NCI-H1092 treated with DMSO at 0.1 percent for 48 hours (cell line): ENCODE data around the gene PAF1.

Source experiments
- DNase-seq: peaks from one replicate; lab custom pipeline; 2025; lab: John Stamatoyannopoulos, UW

PAF1 gene

DNA sequence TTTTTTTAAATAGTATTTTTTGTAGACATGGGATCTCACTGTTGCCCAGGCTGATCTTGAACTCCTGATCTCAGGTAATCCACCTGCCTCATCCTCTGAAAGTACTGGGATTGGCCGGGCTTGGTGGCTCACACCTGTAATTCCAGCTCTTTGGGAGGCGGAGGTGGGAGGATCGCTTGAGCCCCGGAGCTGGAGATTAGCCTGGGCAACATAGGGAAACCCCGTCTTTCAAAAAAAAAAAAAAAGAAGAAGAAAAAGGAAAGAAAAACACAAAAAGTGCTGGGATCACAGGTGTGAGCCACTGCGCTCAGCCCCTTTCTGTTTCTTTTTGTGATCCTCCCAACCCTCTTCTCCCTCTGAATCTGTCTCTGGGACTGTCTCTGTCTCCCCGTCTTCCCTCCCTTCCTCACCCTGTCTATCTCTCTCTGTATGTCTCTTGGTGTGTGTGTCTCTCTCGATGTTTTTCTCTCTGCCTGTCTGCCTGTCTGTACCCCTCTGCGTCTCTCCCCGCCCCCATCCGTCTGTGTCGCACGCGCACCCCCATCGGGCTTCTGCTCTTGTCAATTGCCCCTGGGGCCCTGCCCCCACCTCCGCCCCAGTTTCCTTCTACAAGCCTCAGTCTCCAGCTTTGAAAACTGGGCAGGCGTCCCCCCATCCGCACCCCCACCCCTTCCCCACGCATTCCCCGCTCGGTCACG lies 15.2 kb upstream of the PAF1 start:
- DNase-seq: no peak

- DNase-seq: no peak
Measured at GRCh38 chr19:39405261-39405957, 14.5 kb upstream of the PAF1 start.

DNA sequence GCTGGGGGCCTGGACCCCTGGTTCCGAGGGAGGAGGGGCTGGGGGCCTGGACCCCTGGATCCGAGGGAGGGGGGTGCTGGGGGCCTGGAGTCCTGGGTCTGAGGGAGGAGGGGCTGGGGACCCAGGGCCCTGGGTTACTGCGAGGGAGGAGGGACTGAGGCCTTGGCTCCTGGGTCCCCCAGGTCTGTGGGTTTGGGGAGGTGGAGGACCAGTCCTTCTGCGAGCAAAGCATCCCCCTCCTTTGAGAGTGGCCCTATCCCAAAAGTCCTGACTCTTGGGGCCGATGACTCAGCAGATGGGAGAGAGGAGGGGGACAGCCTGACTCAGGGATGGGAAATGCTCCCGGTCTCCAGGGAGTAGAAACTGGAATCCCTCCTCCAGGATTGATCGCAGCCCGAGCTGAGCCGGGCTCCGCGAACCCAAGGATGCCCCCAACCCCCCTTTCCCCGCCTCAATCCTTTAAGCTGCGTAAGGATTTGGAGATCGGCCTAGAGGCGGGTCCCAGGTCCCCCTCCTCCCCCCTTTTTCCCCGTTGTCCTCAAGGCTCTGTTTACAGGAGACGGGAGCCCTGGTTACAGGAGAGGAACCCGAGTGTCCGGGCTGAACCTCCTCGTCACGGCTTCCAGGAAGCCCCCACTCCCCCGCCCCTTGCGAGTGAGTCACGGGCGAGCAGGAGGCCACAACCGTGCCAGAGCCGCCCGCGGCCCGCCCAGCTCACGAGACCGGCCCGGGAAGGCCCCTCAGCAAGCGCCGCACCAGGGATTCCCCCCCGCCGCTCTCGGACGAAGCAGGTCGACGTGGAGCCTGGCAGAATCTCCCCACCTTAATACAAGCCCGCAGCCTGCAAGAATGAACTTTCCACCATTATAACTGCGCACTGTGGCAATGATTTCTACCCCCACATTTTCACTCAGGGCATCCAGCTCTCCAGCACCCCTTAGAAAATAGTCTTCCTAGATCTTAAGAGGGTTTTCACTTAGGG lies 12.7 kb upstream of the PAF1 start:
- DNase-seq: peak; percentile 2

- peak; percentile 7 for DNase-seq
Measured at GRCh38 chr19:39402346-39403300, 11.7 kb upstream of the PAF1 start.

DNA sequence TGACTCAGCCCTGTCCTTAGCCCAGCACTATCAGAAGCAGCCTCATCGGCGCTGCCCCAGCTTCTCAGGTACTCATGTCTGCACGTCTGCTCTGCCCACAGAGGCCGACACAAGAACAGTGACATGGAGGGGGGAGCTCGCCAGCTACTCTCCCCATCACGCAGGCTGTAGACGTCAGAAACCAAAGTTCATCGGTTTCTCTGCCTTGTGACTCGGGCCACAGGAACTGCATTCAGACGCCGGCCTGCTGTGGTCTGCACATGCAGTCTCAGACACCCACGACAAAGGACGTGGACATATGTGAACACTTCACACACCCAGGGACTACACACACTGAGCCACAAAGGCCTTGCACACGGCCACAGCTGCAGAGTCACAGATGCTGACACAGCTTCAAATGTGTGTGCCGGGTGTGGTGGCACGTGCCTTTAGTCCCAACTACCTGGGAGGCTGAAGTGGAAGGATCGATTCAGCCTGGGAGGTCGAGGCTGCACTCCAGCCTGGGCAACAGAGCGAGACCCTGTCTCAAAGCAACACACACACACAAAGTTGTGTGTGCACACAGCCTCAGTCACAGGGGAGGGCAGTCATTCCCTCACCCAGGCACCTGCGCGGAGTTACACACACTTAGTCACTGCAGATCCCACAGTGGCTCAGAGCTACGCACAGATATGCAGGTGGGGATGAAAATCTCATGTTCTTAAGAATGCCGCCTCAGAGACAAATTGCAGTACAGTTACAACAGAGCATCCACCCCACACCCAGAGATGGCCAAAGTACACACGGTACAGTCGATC lies 10.8 kb upstream of the PAF1 start:
- DNase-seq: no peak

GRCh38 chr19:39401070-39401548 lies 10.2 kb upstream of the PAF1 start:
- DNase-seq: no peak

DNA sequence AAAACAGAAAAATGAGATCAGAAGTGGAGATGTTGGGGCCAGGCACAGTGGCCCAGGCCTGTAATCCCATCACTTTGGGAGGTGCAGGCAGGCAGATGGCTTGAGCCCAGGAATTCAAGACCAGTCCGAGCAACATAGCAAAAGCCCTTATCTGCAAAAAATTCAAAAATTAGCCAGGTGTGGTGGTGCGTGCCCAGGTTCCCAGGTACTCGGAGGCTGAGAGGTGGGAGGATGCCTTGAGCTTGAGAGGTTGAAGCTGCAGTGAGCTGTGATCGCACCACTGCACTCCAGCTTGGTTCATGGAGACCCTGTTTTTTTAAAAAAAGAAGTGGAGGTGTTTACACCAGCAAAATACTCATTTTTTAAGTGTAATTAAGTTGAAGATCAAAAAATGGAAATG lies 9.2 kb upstream of the PAF1 start:
- no peak for DNase-seq

GRCh38 chr19:39399668-39400050 lies 8.8 kb upstream of the PAF1 start:
- DNase-seq: no peak

DNA sequence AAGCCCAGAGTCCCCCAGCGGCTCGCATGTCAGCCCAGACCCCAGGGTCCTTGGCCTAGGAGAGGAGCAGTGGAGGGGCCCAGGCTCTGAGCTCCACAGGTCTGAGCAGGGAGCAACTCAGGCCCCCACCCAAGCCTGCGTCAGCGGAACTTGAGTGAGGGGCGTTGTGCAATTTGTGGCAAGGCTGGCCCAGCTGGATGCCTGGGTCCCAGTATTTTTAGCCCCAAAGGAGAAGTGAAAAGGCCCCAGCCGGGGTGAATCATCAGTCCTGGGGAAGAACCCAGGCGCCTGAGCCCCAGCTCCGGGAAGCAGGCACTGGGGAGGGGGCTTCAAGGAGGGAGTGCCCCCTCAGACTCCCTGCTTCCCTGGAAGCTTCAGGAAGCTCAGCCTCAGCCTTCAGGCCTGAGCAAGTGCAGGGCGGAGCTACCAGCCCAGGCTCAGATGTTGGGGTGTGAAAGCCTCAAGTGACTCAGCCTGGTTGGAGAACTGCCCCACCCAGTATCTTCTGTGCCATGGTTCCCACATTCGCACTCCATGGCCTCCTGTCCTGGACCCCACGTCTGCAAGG lies 7.5 kb upstream of the PAF1 start:
- no peak for DNase-seq

DNA sequence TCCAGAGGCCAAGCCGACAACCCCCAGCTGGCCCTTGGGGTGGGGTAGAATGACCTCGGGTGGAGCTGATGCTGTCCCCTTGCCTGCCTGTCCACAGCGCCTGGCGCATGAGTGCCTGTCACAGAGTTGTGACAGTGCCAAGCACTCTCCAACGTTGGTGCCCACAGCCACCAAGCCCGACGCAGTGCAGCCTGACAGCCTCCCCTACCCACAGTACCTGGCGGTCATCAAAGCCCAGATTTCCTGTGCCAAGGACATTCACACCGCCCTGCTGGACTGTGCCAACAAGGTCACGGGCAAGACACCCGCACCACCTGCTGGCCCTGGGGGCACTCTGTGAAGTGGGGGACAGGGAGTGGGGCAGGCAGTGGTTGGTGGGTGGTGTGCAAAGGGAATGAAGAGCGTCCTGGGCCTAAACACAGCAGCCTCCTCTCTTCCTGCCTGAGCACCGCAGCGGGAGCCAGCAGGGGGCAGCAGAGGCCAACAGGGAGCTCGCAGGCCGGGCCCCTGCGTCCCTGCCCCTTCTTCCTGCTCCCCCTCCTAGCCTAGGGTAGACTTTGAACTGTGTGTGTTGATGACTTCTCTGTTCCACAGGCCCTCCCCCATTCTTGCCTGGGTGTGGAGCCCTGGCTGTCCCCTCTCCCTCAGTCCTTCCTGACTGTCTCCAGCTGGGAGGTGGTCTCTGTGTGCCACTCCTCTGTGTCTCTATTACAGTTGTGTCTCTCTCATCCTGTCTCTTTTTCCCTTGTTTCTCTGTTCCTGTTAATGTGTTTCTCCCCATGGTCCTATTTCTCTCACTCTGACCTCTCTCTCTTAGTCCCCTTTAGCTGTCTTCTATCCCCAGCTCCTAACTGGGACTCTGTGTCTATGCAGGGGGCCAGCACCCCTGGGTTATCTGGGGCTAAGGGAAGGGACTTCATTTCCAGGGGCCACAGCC lies 6.7 kb upstream of the PAF1 start:
- peak; percentile 4 for DNase-seq

DNA sequence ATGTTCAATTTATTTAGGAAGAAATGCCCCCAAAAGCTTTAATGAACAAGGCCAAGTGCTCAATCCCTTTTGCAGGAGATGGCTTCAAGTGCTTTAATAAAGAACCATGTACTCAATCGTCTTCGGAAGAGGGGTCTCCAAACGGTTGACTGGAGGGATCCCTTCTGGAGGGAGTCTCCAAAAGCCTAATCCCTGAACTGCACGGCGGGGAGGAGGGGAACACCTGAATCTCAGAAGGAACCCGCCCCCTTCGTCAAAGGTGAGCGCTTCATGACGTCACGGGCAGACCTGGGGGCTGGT lies 505 bp downstream of the PAF1 start:
- DNase-seq: no peak

DNA sequence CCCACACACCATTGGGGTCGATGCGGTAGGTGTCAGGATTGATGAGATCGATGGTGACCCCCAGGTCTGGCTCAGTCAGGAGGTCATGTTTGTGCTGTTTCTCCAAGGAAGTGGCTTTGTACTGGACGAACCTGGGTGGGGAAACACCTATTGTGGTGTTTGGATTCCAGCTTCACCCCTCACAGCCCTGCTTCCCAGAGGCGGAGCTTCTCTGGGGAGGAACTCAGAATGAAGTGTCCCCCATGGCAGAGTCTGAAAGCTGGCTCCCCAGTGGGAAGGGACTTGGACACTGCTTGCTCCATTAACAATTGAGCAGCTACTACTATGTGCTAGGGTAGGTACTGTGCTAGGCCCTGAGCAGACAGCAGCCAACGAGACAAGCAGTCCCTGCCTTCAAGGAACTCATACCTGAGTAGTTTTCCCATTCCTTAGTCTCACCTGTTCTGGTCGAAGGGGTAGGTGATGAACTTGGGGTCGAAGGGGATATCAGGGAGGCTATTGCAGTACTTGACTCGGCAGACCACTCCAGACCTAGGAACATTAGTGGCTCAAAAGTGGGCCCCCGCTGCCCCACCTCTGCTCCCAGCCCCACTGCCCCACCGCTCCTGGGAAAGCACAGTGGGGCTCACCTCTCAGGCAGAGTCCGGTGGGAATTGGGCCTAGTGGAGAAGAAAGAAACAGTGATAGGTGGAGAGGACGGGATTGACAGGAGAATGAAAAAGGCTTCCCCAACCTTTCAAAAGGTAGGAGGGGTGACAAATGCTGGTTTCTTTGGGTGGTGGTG lies 1.1 kb downstream of the PAF1 start:
- no peak for DNase-seq

GRCh38 chr19:39388657-39389056 lies 2.2 kb downstream of the PAF1 start:
- no peak for DNase-seq

DNA sequence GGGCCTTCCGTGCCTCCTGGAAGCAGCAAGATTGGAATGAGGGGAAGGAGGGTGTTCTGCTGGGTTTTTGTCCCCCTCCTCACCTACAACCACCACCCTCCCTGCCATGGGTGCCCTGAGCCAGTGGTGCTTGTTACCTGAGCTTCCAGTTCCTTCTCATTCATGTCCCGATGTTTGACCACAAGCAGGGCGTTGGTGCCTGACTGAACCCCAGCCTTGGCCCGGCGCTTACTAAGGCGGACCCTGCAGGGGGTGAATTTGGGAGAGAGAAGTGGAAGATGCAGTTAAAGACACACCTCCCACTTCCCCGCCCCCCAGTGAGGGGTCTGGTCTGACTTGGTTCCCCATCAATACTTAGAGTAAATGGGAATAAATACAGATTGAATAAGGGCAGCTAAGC lies 4.3 kb downstream of the PAF1 start:
- no peak for DNase-seq

- DNase-seq: no peak
Measured at GRCh38 chr19:39385629-39386411, 5.1 kb downstream of the PAF1 start.

DNA sequence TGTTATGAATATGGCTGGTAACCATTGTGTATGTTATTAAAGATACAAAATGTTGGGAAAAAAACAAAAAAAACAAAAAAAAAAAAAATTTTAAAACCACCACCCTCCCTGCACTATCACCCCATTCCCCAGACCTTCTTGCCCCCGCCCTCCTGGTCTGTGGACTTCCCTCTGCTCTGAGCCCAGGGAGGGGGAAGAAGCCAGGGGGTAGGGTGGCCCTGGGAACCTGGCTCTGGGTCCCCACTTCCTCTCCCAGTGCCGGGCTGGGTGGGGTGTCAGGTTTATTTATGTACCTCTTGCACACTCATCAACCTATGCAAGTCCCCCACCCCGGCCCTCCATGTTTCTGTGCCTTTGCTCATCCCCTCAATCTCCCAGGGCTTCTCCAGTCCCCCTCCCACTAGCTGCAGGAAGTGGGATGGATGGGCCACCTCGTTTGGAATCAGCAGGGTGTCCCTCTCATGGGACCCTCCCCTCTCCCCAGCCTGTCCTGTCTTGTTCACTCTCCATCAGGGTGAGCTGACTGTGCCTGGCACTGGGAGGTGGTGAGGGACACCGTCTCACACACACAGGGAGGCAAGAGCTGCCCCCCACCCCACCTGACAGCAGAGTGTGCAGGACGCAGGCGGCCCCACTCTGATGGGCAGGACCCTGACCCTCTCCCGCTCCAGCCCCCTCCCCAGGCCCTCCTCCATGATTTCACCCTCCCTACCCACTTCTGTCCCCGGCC lies 5.9 kb downstream of the PAF1 start:
- no peak for DNase-seq
